GM21786 (cell line): Measurements from ENCODE around the gene NFYB.
"Not testable (repeated sequence)": the region's sequence is repeated elsewhere in the genome, so short reads cannot be mapped to it uniquely, and the experiment has no call there.

ENCODE experiments used
- ATAC-seq: cut with Tn5 transposase; IDR thresholded peaks from one replicate; pipeline ENCODE4 v1.9.1; 2021; ENCODE audit not compliant: unreplicated experiment

Gene NFYB

DNA sequence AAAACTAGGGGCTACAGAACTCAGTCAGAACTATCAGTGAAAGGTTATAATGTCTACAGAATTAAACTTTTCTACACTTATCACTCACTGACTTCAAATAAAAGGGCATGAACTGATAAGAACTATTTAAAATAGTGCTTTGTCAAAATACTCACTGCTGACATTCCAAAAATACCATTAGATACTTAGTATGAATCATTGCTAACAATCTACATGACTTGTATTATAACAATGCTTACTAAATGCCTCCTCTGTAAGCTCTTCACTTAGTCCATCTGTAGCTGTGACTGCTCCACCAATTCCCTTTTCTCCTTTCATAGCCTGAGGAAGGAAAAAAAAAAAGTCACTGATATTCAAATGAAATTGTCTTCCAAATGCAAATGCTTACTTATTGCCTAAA, 17.0 kb downstream of the NFYB start:
- ATAC-seq = no peak

GRCh38 chr12:104115587-104115975, 22.4 kb downstream of the NFYB start:
- ATAC-seq = no peak

DNA sequence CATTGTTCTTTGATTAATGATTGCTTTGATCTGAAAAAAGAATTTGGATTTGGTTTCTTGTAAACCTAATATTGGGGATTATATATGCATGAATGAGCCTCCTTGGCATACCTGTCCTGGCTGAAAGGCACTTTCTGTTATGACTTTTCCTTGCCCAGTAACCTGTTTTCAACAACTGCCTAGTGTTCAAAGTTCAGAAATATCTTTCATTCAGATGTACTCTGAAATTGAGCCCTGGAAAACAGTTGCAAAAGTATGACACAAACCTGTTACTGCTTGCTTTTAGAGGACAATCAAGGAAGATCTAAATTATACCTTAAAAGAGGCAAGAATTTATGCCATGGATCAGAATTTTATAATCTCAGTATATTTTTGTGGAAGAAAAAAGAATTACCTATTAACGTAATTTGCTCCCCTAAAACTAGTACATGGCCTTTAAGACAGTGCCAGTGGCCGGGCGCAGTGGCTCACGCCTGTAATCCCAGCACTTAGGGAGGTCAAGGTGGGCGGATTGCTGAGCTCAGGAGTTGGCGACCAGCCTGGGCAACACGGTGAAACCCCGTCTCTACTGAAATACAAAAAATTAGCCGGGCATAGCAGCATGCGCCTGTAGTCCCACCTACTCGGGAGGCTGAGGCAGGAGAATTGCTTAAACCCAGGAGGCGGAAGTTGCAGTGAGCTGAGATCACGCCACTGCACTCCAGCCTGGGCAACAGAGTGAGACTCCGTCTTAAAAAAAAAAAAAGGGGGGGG, 23.0 kb downstream of the NFYB start:
- not testable (repeated sequence) for ATAC-seq

DNA sequence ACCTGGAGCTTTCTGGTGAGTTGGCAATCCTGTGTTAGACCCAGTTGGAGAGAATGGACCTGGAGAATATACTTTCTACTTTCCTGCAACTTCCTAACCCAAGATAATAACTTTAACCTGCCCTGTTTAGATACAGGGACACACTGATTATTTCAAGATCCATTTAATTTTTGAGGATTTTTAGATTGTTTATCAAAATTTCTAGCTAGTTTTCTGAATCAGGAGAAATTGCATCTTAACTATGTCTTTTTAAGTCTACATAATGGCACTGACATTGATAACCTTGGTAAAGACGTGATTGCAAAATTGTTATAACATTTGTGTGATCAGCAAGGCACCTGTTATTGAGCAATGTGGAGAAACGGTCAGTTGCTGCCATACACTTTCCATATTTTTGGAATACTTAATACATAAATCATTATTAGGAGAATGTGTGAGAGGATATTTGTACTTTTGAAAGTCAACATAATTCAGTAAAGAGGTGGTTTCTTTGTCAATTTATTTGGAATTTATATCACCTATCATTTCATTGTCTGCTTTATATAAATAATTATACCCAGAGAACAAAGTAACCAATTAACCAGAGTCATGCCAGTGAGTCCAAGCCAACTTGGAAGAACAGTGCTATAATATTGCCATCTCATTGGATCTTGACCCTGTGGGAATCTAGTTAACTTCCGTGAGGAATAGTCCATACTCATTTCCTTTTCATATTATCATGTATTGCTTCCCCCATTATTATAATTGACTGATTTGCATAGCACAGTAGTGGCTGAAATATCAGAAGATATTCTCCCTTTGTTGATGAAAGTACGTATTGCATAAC, 28.4 kb downstream of the NFYB start:
- no peak for ATAC-seq

- ATAC-seq = no peak
Observed at GRCh38 chr12:104108755-104109445, 29.1 kb downstream of the NFYB start.

- ATAC-seq = no peak
Observed at GRCh38 chr12:104106965-104107364, 31.0 kb downstream of the NFYB start.

DNA sequence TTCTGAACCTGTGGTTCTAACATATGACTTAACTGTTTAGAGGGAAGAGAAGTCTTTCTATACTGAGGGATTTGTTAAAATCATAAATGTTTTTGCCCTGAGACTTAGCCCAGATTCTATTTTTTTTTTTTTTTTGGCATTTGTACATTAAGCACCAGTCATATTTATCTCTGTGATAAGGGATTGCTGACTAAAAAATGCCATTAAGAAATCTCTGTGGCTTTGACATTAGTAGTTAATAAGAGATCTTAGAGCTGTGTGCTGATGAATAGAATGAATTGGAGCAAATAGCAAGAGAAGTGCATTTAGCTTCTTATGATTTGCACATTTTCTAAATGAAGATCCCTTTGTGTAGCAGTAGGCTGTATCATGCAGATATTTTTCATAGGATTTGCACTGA, 32.5 kb downstream of the NFYB start:
- ATAC-seq = no peak

DNA sequence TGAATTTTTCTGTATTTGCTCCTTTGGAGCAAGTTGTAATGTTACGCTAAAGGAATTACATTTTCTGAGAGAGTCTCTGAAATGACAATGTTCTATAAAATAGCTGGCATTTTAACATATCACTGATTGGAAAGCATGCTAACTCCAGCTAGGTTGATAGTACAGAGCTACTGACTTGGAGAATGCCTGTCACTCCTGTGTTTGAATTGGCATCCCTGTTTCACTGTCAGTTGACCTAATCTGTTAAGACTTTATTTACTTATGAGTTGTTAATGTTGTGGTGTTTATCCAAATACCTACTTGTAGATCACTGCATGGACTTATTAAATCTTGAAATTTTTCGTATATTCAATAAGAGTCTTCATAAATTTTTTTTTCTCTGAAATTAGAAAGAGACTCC, 40.1 kb downstream of the NFYB start:
- ATAC-seq = no peak

GRCh38 chr12:104095289-104095688, 42.7 kb downstream of the NFYB start:
- no peak for ATAC-seq

DNA sequence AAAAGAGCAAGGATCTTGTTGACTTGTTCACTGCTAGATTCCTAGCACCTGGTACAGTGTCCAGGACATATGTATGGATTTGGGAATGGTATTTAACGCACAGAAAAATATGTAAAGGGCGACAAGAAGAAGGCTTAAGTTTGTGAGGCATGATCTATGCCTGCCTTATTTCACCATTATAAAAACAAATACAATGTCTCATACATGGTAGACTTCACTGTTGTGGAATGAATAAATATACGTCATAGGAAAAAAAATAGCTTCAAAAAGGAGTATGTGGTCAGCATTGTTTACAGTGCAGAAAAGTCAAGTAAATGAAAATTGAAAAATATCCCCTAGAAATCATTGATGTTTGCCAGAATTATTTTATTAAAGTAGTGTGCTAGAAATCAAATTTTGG, 43.7 kb downstream of the NFYB start:
- no peak for ATAC-seq

DNA sequence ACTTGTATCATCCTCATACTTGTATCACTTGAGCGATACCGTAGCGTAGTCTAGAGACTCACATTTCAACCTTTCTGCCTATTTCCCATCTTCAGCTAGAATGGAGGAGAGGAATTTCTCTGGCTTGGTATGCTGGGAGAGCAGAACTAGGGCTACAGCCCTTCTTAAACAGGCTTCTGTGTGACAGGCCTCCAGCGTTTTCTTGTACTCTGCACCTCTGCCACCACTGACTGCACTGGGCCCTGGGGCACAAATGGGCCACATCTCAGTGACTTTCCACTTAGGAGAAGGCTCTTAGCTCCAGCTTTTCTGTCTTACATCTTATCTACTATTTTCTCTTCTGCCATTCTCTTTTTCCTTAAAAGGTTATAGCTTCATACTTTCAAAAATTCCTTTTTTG, 46.9 kb downstream of the NFYB start:
- no peak for ATAC-seq

DNA sequence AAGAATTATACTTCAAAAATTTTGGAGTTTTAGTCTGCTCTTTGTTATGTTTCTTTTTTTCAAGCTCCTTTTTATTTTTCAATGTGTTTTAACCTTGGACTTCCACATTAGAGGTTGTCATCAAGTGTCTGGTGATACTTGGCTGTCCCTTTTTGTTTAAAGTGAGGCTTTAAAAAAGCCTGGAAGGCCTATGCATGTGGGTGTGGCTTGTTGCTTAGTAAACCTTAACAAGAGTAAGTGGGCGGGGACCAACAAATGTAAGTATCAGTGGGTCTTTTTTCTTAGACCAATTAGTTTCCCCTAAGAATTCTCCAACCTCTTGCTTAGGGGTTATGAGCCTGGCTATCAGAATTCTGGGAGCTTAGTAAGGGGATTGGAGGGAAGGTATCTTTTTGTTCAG, 47.3 kb downstream of the NFYB start:
- no peak for ATAC-seq

DNA sequence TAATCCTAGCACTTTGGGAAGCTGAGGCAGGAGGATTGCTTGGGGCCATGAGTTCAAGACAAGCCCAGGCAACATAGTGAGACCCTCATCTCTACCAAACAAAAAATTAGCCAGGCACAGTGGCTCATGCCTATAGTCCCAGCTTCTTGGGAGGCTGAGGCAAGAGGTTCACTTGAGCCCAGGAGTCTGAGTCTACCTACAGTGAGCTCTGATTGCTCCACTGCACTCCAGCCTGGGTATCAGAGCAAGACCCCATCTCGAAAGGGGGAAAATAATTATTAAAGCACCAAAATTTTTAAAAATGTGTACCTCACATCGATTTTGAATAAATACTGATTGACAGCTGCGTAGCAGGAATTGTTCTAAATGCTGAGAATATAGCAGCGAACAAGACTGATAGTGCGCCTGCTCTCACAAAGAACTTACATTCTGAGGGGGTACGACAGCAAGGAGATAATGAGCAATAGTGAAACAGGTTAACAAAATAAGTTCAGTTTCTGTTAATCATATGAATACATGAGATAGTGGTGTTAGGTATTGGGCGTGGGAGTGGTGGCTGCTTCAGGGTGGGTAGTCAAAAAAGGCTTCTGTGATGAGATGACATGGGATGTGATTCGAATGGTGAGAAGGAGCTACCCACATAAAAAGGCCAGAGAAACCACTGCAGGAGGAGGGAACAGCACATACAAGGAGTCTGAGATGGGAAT, 54.1 kb downstream of the NFYB start:
- peak; percentile 70 for ATAC-seq

DNA sequence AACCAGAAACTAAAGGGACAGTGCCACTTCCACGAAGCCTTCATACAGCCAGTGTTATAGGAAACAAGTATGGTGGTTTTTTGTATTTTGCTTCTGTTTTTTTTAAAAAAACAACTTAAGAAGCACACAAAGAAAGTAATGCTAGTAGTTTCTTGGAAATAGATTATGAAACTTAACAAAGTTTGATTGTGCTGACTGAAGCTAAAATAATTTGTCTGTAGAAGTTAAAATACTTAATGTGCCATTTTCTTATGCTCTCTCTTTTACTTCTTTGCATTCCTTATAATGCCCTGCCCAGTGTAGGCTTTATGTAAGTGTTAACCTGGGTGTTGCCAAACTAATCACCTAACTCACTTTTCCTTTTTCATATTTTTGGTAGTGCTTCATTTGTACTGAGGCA, 57.2 kb downstream of the NFYB start:
- no peak for ATAC-seq

DNA sequence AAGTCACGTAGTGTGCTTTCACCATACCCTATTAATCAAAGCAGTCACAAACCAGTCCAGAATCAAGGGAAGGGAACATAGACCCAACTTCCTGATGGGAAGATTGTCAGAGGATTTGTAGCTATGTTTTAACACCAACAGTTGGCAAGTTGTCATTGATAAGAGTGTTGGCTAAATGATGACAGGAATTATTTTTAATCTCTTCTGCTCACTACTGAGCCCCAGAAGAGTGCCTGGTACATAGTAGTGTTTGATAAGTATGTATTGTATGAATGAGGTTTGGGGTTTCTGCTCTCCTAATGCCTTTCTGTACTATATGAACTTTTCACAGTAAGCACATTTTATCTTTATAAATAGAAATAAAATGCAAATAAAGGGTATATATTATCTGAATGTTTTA, 59.0 kb downstream of the NFYB start:
- ATAC-seq = no peak

DNA sequence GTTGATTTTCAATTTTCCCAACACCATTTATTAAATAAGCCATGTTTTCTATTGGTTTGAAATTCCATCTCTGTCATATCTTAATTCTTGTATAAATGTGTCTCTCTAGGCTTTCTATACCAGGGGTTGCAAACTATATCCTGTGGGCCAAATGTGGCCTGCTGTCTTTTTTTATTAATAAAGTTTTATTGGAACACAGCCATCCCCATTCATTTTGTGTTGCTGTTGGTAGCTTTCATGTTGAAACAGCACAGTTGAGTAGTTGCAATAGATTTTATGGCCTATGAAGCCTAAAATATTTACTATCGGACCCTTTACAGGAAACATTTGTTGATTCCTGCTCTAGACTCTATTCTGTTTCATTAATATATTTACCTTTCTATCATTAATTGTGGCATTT, 64.3 kb downstream of the NFYB start:
- ATAC-seq = no peak

GRCh38 chr12:104072099-104072498, 65.9 kb downstream of the NFYB start:
- no peak for ATAC-seq
